Liver (tissue), 9 donors: ENCODE data around the gene BRI3BP. TPM values are rescaled to one million over a fixed set of nuclear protein-coding genes. Genes with fewer than 3 reads are reported as not detected.

Source experiments
- DNase-seq: peaks from one replicate; pipeline ENCODE4 v3.0.0-alpha.2; 2017; ENCODE audit warnings: low spot score
- H3K27ac ChIP-seq, 2 donors: one replicate each; pipeline ENCODE4 v1.7.0; 2013; ENCODE audit warnings: inconsistent platforms in 2 of 2, low read length in 2 of 2, control low read depth in 1 of 2, low read depth in 1 of 2, mild to moderate bottlenecking in 1 of 2
- H3K27me3 ChIP-seq, 4 donors: one replicate each; pipeline versions ENCODE4 v1.6.1 to v1.7.0; 2013; ENCODE audit warnings: low read length in 3 of 4, inconsistent platforms in 1 of 4, mild to moderate bottlenecking in 1 of 4, moderate library complexity in 1 of 4; ENCODE audit not compliant: control insufficient read depth in 4 of 4, insufficient read depth in 4 of 4
- H3K36me3 ChIP-seq, 4 donors: one replicate each; pipeline versions ENCODE4 v1.6.1 to v1.7.0; 2013; ENCODE audit warnings: low read length in 3 of 4, mild to moderate bottlenecking in 3 of 4, low read depth in 1 of 4, moderate library complexity in 1 of 4; ENCODE audit not compliant: control insufficient read depth in 4 of 4, insufficient read depth in 3 of 4
- H3K4me1 ChIP-seq, 4 donors: one replicate each; pipeline versions ENCODE4 v1.6.1 to v1.7.0; 2013; ENCODE audit warnings: low read length in 3 of 4, mild to moderate bottlenecking in 3 of 4, moderate library complexity in 1 of 4; ENCODE audit not compliant: control insufficient read depth in 4 of 4, insufficient read depth in 4 of 4
- H3K4me3 ChIP-seq, 3 donors: one replicate each; pipeline versions ENCODE4 v1.6.1 to v1.7.0; 2013; ENCODE audit warnings: low read length in 3 of 3, control low read depth in 1 of 3, low read depth in 1 of 3, mild to moderate bottlenecking in 1 of 3
- H3K9ac ChIP-seq, 2 donors: one replicate each; pipeline ENCODE4 v1.7.0; 2013; ENCODE audit warnings: low read length in 2 of 2, mild to moderate bottlenecking in 2 of 2, moderate library complexity in 2 of 2, control low read depth in 1 of 2, low read depth in 1 of 2
- H3K9me3 ChIP-seq, 4 donors: one replicate each; pipeline versions ENCODE4 v1.6.1 to v1.7.0; 2013; ENCODE audit warnings: low read length in 3 of 4; ENCODE audit not compliant: control insufficient read depth in 4 of 4
- ATF3 ChIP-seq: IDR thresholded peaks from 2 replicates; pipeline ENCODE4 v1.6.1; 2016; ENCODE audit warnings: antibody characterized with exemption
- CTCF ChIP-seq: fragments of 150-350 bp; IDR thresholded peaks from 2 replicates; pipeline ENCODE4 v1.5.1; 2017; ENCODE audit warnings: improper control_type of control experiment, low read depth, low read length; ENCODE audit not compliant: missing input control
- EGR1 ChIP-seq, 2 donors: IDR thresholded peaks; 2 replicates each; pipeline ENCODE4 v1.6.1; 2016 to 2018; ENCODE audit warnings: antibody characterized with exemption in 2 of 2, low read depth in 2 of 2
- FOXA1 ChIP-seq: IDR thresholded peaks from 2 replicates; pipeline ENCODE4 v1.6.1; 2016; ENCODE audit warnings: antibody characterized with exemption
- FOXA2 ChIP-seq: IDR thresholded peaks from 2 replicates; pipeline ENCODE4 v1.6.1; 2016; ENCODE audit warnings: antibody characterized with exemption
- GABPA ChIP-seq, 2 donors: IDR thresholded peaks in 1 of 2; conservative IDR thresholded peaks in 1 of 2; 2 replicates each; pipeline ENCODE4 v1.6.1; 2016; ENCODE audit warnings: antibody characterized with exemption in 2 of 2, mild to moderate bottlenecking in 1 of 2, moderate library complexity in 1 of 2
- HNF4A ChIP-seq, 2 donors: conservative IDR thresholded peaks; 2 replicates each; pipeline ENCODE4 v1.6.1; 2016; ENCODE audit warnings: antibody characterized with exemption in 2 of 2, mild to moderate bottlenecking in 2 of 2
- HNF4G ChIP-seq: IDR thresholded peaks from 2 replicates; pipeline ENCODE4 v1.6.1; 2016; ENCODE audit warnings: antibody characterized with exemption
- JUND ChIP-seq, 2 donors: IDR thresholded peaks; 2 replicates each; pipeline ENCODE4 v1.6.1; 2016; ENCODE audit warnings: antibody characterized with exemption in 2 of 2
- MAX ChIP-seq: IDR thresholded peaks from 2 replicates; pipeline ENCODE4 v1.6.1; 2016; ENCODE audit warnings: antibody characterized with exemption
- RAD21 ChIP-seq, 2 donors: IDR thresholded peaks; 2 replicates each; pipeline ENCODE4 v1.6.1; 2016; ENCODE audit warnings: antibody characterized with exemption in 2 of 2, mild to moderate bottlenecking in 2 of 2
- REST ChIP-seq: IDR thresholded peaks from 2 replicates; pipeline ENCODE4 v1.6.1; 2016; ENCODE audit warnings: antibody characterized with exemption, mild to moderate bottlenecking
- RXRA ChIP-seq, 2 donors: IDR thresholded peaks; 2 replicates each; pipeline ENCODE4 v1.6.1; 2017 to 2018; ENCODE audit warnings: antibody characterized with exemption in 2 of 2, mild to moderate bottlenecking in 1 of 2
- SP1 ChIP-seq: IDR thresholded peaks from 2 replicates; pipeline ENCODE4 v1.6.1; 2018; ENCODE audit warnings: antibody characterized with exemption, mild to moderate bottlenecking
- TAF1 ChIP-seq: conservative IDR thresholded peaks from 2 replicates; pipeline ENCODE4 v1.6.1; 2016; ENCODE audit warnings: antibody characterized with exemption, mild to moderate bottlenecking
- YY1 ChIP-seq: IDR thresholded peaks from 2 replicates; pipeline ENCODE4 v1.6.1; 2016; ENCODE audit warnings: antibody characterized with exemption, mild to moderate bottlenecking
- ZBTB33 ChIP-seq: IDR thresholded peaks from 2 replicates; pipeline ENCODE4 v1.6.1; 2016; ENCODE audit warnings: antibody characterized with exemption
- WGBS: extraction: QIAGEN DNeasy Blood & Tissue Kit; methylation state at CpG from one replicate; pipeline ENCODE4 v1.1.7; 2013; 5-methylcytosine and 5-hydroxymethylcytosine counted together
- polyA plus RNA-seq, 2 donors: library from polyadenylated mRNA; stranded (reverse) in 1 of 2; unstranded in 1 of 2; fragments of 200-250 nt in 1 of 2; fragments of >200 nt in 1 of 2; fragmentation: Nextera tagmentation in 1 of 2; extraction: Ambion mirVana in 1 of 2; gene quantifications; one replicate each; pipeline versions ENCODE4 v1.2.1 to v1.2.3, GENCODE V29; 2013 to 2015
- total RNA-seq, 2 donors: library from RNA; depleted of rRNA; stranded (reverse); fragments of >200 nt; gene quantifications; one replicate each; pipeline ENCODE4 v1.2.3, GENCODE V29; 2014
- donor health status: healthy.
- donor health status: healthy.
- donor health status: healthy.
- donor health status: healthy.
- donor health status: healthy.

The BRI3BP gene
- total and polyA plus RNA-seq, 4 donors, result 2.4 to 15.3 (median 4.7) TPM

- Histone ChIP-seq H3K4me1 (no peaks in the 10 kb centered on the region), H3K27me3 (no peaks in the 10 kb centered on the region), H3K27ac (no peak overlapping the region), H3K9me3 (no peaks in the 10 kb centered on the region), H3K36me3 (peaks cover 10 to 52% (median 14%) of the 10 kb centered on the region in 4 donors), H3K4me3 (no peak overlapping the region), H3K9ac (no peak overlapping the region)
- no peak for DNase-seq
- WGBS, result 92% methylated on average over 17 of the region's 17 CpGs
- no peak for TF ChIP-seq RAD21 (IDR thresholded peaks at IDR 0.05)
- no peak for TF ChIP-seq TAF1
- TF ChIP-seq EGR1 (IDR thresholded peaks at IDR 0.05; ENCODE audit: low read depth in 2 of 2), result no peak
- no peak for TF ChIP-seq HNF4G
- TF ChIP-seq RXRA (IDR thresholded peaks at IDR 0.05), result no peak
Observed at GRCh38 chr12:124952295-124952694, 41.1 kb upstream of the BRI3BP start.

GRCh38 chr12:124952801-124953200, 40.6 kb upstream of the BRI3BP start:
- 70% methylated on average over 8 of the region's 8 CpGs for WGBS
- Histone ChIP-seq H3K9ac (no peak overlapping the region), H3K4me3 (no peak overlapping the region), H3K27me3 (no peaks in the 10 kb centered on the region), H3K9me3 (no peaks in the 10 kb centered on the region), H3K4me1 (no peaks in the 10 kb centered on the region), H3K27ac (no peak overlapping the region), H3K36me3 (peaks cover 10 to 50% (median 14%) of the 10 kb centered on the region in 4 donors)
- DNase-seq, result no peak
- TF ChIP-seq ATF3, result no peak
- no peak for TF ChIP-seq FOXA2
- TF ChIP-seq HNF4G, result no peak
- no peak for TF ChIP-seq TAF1
- TF ChIP-seq ZBTB33, result no peak
- TF ChIP-seq CTCF, result no peak

GRCh38 chr12:124953689-124954405, 39.6 kb upstream of the BRI3BP start:
- no peaks in the 10 kb centered on the region for H3K9me3 ChIP-seq
- peaks cover 10 to 52% (median 11%) of the 10 kb centered on the region in 4 donors for H3K36me3 ChIP-seq
- no peaks in the 10 kb centered on the region for H3K27me3 ChIP-seq
- no peak overlapping the region for H3K4me3 ChIP-seq
- DNase-seq, result no peak
- H3K27ac ChIP-seq, result no peak overlapping the region
- WGBS, result 94% methylated on average over 32 of the region's 32 CpGs
- no peak overlapping the region for H3K9ac ChIP-seq
- no peaks in the 10 kb centered on the region for H3K4me1 ChIP-seq
- TF ChIP-seq RXRA (IDR thresholded peaks at IDR 0.05) (no peak), FOXA2 (no peak), REST (no peak), SP1 (no peak), HNF4A (conservative IDR thresholded peaks at IDR 0.05) (no peak), EGR1 (IDR thresholded peaks at IDR 0.05; ENCODE audit: low read depth in 2 of 2) (no peak), FOXA1 (no peak), CTCF (no peak), YY1 (no peak), JUND (IDR thresholded peaks at IDR 0.05) (no peak), RAD21 (IDR thresholded peaks at IDR 0.05) (no peak), HNF4G (no peak), MAX (no peak), GABPA (IDR thresholded peaks at IDR 0.05 in 1 of 2, conservative IDR thresholded peaks at IDR 0.05 in 1 of 2) (no peak)
